Cardiac fibroblast (primary cell): ENCODE measurements around the gene ADAMTSL5.

Experiments
- DNase-seq, 2 donors: peaks; one replicate each; pipeline versions ENCODE4 v3.0.0 to v3.0.0-alpha.2; 2010; ENCODE audit warnings: low read depth in 2 of 2
- H3K4me3 ChIP-seq, 2 donors: replicated peaks in 1 of 2; 1 replicate in 1 of 2; 2 replicates in 1 of 2; pipeline ENCODE4 v1.5.1; 2011; ENCODE audit warnings: low read depth in 2 of 2, low read length in 2 of 2, mild to moderate bottlenecking in 2 of 2, moderate library complexity in 1 of 2
- TF ChIP-seq, protein P1 (sequence below): IDR thresholded peaks from one replicate; pipeline ENCODE4 v1.5.1; 2011; ENCODE audit warnings: low read depth, mild to moderate bottlenecking, low read length, inconsistent platforms

Gene ADAMTSL5

GRCh38 chr19:1473085-1473851 lies 39.6 kb downstream of the ADAMTSL5 start:
- TF ChIP-seq, protein P1, sequence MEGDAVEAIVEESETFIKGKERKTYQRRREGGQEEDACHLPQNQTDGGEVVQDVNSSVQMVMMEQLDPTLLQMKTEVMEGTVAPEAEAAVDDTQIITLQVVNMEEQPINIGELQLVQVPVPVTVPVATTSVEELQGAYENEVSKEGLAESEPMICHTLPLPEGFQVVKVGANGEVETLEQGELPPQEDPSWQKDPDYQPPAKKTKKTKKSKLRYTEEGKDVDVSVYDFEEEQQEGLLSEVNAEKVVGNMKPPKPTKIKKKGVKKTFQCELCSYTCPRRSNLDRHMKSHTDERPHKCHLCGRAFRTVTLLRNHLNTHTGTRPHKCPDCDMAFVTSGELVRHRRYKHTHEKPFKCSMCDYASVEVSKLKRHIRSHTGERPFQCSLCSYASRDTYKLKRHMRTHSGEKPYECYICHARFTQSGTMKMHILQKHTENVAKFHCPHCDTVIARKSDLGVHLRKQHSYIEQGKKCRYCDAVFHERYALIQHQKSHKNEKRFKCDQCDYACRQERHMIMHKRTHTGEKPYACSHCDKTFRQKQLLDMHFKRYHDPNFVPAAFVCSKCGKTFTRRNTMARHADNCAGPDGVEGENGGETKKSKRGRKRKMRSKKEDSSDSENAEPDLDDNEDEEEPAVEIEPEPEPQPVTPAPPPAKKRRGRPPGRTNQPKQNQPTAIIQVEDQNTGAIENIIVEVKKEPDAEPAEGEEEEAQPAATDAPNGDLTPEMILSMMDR = no peak
- no peak overlapping the region for H3K4me3 ChIP-seq

GRCh38 chr19:1472231-1473084 lies 40.4 kb downstream of the ADAMTSL5 start:
- no peak for DNase-seq
- TF ChIP-seq, protein P1 = no peak

More at GRCh38 chr19:1473085-1473851, 39.6 kb downstream of the ADAMTSL5 start:
- DNase-seq = no peak

DNA sequence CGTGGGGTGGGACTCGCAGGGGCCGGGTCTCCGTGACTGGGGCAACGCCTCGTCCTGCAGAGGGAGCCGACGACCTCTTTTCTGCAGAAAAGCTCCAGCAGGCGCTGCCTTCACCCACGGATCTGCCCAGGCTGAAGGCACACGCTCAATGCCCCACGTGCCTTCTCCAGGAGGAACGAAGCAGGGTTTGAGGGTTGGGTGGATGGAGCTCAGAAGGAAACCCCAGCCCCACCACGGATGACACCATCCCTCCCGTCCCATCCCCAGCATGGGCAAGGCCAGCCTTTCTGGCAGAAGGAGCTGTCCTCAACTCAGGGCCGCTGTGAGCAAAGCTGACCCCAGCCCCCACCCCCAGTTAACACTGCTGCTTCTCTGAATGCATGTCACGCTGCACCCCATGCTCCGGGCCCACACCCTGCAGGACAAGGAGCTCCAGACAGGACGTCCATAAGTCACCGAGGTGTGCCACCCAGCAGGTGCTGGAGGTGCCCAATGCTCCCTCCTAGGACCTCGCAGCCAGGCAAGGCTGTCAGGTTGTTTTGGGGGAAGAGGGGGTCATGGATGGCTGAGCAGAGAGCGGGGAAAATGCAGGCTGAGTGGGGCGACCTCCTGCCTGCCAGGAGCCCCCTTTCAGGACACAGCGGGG lies 41.2 kb downstream of the ADAMTSL5 start:
- no peak for DNase-seq
- TF ChIP-seq, protein P1 = no peak
- H3K4me3 ChIP-seq = no peak overlapping the region

More at GRCh38 chr19:1472231-1473084, 40.4 kb downstream of the ADAMTSL5 start:
- H3K4me3 ChIP-seq = no peak overlapping the region

- no peak for DNase-seq
- TF ChIP-seq, protein P1 = no peak
- peak overlapping the region; percentile 14 to 43 for H3K4me3 ChIP-seq
Observed at GRCh38 chr19:1471010-1471514, 41.8 kb downstream of the ADAMTSL5 start.

DNA sequence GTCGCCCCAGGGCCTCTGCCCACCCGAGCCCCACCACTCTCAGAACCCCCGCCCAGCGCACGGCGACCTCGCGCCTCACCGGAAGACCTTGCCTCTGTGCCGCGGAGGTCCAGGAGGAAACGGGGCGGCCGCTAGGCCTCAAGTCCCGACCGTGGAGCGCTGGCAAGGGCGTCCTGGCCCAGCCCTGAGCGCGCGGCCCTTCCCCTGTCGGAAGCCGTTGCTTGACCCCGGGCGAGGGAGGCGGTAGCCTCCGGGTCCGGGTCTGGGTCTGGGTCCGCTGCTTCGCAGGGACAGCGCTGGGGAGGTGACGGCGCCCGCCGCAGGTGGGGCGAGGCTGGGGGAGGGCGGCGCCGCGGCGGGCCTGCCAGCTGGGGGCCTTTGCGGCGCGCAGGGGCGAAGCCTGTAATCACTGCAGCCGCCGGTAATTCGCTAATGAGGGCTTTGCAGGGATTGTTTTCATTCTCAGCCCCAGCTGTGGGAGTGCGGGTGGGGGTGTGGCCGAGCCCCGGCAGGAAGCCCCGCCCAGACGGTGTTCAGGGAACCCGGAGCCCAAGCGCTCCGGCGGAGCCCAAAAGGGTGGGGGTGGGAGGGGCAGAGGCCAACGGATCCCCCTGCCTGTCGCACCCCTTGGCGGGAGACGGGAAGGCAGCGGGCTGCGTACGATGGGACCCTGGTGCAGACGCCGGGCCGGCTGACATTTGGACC lies 42.4 kb downstream of the ADAMTSL5 start:
- TF ChIP-seq, protein P1 = no peak
- no peak for DNase-seq
- peak overlapping the region; percentile 27 to 43 for H3K4me3 ChIP-seq

DNA sequence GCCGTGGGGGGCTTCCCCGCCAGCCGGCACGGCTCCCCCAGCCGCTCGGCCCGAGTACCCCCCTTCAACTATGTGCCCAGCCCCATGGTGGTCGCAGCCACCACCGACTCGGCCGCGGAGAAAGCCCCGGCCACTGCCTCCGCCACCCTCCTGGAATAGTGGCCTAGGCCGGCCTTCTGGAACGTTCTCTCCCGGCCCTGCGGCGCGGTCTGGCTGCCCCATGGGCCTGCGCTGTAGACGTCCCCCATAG lies 42.8 kb downstream of the ADAMTSL5 start:
- no peak for DNase-seq
- TF ChIP-seq, protein P1 = no peak
- H3K4me3 ChIP-seq = peak overlapping the region; percentile 27 to 43
